ENCODE data around the gene CST9. TPM values are rescaled to one million over a fixed set of nuclear protein-coding genes. Genes with fewer than 3 reads are reported as not detected.

Gene CST9, protein sequence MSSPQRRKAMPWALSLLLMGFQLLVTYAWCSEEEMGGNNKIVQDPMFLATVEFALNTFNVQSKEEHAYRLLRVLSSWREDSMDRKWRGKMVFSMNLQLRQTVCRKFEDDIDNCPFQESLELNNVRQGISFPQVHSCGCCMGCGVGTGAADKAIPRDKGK
- polyA plus RNA-seq (not detected in 3 replicates), polyA minus RNA-seq (0.32 TPM in 1 of 3 replicates, not detected in the others)
- polyA plus RNA-seq (2011; ENCODE audit: low read depth), result not detected
- not detected in 2 replicates for polyA plus RNA-seq (2011; cell fraction: cytosol; rRNA removed)
- polyA plus RNA-seq (2011; cell fraction: nucleus; rRNA removed), result not detected in 2 replicates
- not detected in 2 replicates for polyA plus RNA-seq (2012; ENCODE audit: low replicate concordance)
- not detected for polyA minus RNA-seq (2011; cell fraction: cytosol; rRNA and poly(A)+ RNA removed)
- polyA minus RNA-seq (2011; cell fraction: nucleus; rRNA and poly(A)+ RNA removed), result not detected in 2 replicates

DNA sequence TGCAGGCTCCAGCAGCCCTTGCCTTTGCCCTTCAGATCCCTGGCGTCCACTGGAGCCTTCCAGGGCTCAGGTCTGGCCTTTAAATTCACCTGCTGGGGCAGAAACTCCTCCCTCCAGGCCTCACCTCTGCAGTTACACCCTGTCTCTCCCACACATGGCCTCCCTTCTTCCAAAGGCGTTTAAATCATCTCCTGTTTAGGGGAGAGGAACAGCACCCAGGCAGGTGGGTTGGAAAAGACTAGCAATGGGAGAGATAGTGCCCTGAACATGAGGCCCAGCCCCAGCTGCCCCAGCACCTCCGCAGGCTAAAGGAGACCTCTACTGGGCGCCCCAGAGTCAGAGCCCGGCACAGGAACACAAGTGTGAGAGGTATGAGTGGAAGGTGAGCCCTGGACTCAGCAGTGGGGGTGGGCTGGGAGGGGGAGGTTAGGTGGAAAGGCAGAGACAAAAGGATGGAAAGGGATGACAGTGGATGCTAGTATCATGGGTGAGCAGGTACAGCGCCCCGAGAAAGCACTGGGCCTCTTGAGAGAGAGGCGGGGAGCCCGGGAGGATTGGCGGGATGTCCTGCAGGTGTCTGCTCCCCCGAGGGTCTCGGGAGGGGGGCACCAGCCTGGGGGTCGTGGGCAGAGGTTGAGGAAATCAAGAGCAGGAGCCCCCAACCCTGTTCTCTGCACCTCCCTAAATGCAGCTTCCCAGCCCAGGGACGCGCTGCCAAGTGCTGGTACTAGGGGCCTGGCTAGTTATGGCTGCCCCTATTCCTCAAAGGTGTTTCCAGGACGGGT is at the start of gene CST9:
CST9 (minus strand) TSS at position 51 of the 785 bp plus-strand sequence. CDS start 53 bp downstream, outside the sequence.
- Histone ChIP-seq H3K4me3 (ENCODE audit: control insufficient read depth in 2 of 3, extremely low read depth in 1 of 3, insufficient read depth in 2 of 3, low read depth in 1 of 3, low read length in 3 of 3) (no peak within 1 kb of the TSS), H3K4me2 (ENCODE audit: control insufficient read depth, extremely low read depth, insufficient read depth, low read depth, low read length) (no peak within 1 kb of the TSS), H3K27ac (ENCODE audit: control insufficient read depth, insufficient read depth, low read length) (no peak within 1 kb of the TSS), H3K27me3 (ENCODE audit: control insufficient read depth, extremely low read depth, insufficient read depth, low read length) (no peaks in the 10 kb centered on the region), H3K79me2 (ENCODE audit: control insufficient read depth, insufficient read depth, low read length) (no peaks in the 10 kb centered on the region), H2AFZ (ENCODE audit: control insufficient read depth, low read length) (peak within 1 kb of the TSS; percentile 32), H3K9me3 (ENCODE audit: control insufficient read depth, low read depth, low read length) (no peaks in the 10 kb centered on the region), H3K36me3 (ENCODE audit: control insufficient read depth in 2 of 2, extremely low read depth in 1 of 2, insufficient read depth in 2 of 2, low read length in 2 of 2) (no peaks in the 10 kb centered on the region), H3K9me1 (ENCODE audit: control insufficient read depth, extremely low read depth, insufficient read depth, low read length) (no peaks in the 10 kb centered on the region), H4K20me1 (ENCODE audit: control insufficient read depth, extremely low read depth, insufficient read depth, low read length) (no peaks in the 10 kb centered on the region), H3K9ac (ENCODE audit: control insufficient read depth, extremely low read depth, insufficient read depth, low read length) (no peak within 1 kb of the TSS), H3K4me1 (ENCODE audit: control insufficient read depth, extremely low read depth, insufficient read depth, low read length) (no peaks in the 10 kb centered on the region)
- DNase-seq (ENCODE audit: low read depth, low spot score) (no peak), FAIRE-seq (no peak)
- TF ChIP-seq EZH2 (IDR thresholded peaks at IDR 0.05; ENCODE audit: low read length), result no peak
- TF ChIP-seq, protein P1, sequence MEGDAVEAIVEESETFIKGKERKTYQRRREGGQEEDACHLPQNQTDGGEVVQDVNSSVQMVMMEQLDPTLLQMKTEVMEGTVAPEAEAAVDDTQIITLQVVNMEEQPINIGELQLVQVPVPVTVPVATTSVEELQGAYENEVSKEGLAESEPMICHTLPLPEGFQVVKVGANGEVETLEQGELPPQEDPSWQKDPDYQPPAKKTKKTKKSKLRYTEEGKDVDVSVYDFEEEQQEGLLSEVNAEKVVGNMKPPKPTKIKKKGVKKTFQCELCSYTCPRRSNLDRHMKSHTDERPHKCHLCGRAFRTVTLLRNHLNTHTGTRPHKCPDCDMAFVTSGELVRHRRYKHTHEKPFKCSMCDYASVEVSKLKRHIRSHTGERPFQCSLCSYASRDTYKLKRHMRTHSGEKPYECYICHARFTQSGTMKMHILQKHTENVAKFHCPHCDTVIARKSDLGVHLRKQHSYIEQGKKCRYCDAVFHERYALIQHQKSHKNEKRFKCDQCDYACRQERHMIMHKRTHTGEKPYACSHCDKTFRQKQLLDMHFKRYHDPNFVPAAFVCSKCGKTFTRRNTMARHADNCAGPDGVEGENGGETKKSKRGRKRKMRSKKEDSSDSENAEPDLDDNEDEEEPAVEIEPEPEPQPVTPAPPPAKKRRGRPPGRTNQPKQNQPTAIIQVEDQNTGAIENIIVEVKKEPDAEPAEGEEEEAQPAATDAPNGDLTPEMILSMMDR (optimal IDR thresholded peaks at IDR 0.05 in 1 of 3, IDR thresholded peaks at IDR 0.05 in 1 of 3, conservative IDR thresholded peaks at IDR 0.05 in 1 of 3; ENCODE audit: extremely low read depth in 1 of 3, insufficient read depth in 2 of 3, low read length in 3 of 3), result peak in 1 of 3 experiments; percentile 8
- dilution Hi-C loops (cut with MboI; ENCODE audit: extremely low pct_ligation_motif_present, low sequenced_read_pairs), result loop anchor here (25.0 kb wide), 1 partner anchor 194 kb away; the partner anchor contains the start of gene NAPB

DNA sequence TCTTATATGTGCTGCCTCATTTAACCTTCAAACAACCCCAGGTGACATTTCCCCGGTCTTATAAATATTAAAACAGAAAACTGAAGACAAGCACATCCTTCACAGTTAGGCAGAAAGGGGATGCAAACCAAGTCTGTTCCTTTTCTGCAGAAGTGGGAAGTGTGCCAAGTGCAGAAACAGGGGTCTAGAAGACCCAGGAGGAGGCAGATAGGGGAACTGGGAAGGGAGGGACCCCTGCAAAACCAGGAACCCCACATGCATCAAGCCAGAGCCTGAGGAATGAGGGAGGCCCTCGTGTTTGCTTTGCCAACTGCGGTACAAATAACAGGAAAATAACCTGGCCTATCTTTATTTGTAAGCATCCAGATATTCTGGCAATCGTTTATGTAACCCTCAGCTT is 49.0 kb upstream of the CST9 start:
- Histone ChIP-seq H3K4me3 (ENCODE audit: control insufficient read depth in 2 of 3, extremely low read depth in 1 of 3, insufficient read depth in 2 of 3, low read depth in 1 of 3, low read length in 3 of 3) (no peak overlapping the region), H3K4me2 (ENCODE audit: control insufficient read depth, extremely low read depth, insufficient read depth, low read depth, low read length) (no peak overlapping the region), H3K79me2 (ENCODE audit: control insufficient read depth, insufficient read depth, low read length) (no peaks in the 10 kb centered on the region), H3K9ac (ENCODE audit: control insufficient read depth, extremely low read depth, insufficient read depth, low read length) (no peak overlapping the region), H3K9me1 (ENCODE audit: control insufficient read depth, extremely low read depth, insufficient read depth, low read length) (no peaks in the 10 kb centered on the region), H3K36me3 (ENCODE audit: control insufficient read depth in 2 of 2, extremely low read depth in 1 of 2, insufficient read depth in 2 of 2, low read length in 2 of 2) (no peaks in the 10 kb centered on the region), H3K9me3 (ENCODE audit: control insufficient read depth, low read depth, low read length) (no peaks in the 10 kb centered on the region), H3K27me3 (ENCODE audit: control insufficient read depth, extremely low read depth, insufficient read depth, low read length) (no peaks in the 10 kb centered on the region), H2AFZ (ENCODE audit: control insufficient read depth, low read length) (no peak overlapping the region), H3K4me1 (ENCODE audit: control insufficient read depth, extremely low read depth, insufficient read depth, low read length) (peaks cover 8% of the 10 kb centered on the region), H3K27ac (ENCODE audit: control insufficient read depth, insufficient read depth, low read length) (no peak overlapping the region), H4K20me1 (ENCODE audit: control insufficient read depth, extremely low read depth, insufficient read depth, low read length) (no peaks in the 10 kb centered on the region)
- dilution Hi-C loops (cut with MboI; ENCODE audit: extremely low pct_ligation_motif_present, low sequenced_read_pairs), result no loop called here
- no peak for TF ChIP-seq EZH2 (IDR thresholded peaks at IDR 0.05; ENCODE audit: low read length)
- TF ChIP-seq, protein P1 (optimal IDR thresholded peaks at IDR 0.05 in 1 of 3, IDR thresholded peaks at IDR 0.05 in 1 of 3, conservative IDR thresholded peaks at IDR 0.05 in 1 of 3; ENCODE audit: extremely low read depth in 1 of 3, insufficient read depth in 2 of 3, low read length in 3 of 3), result no peak
- DNase-seq (ENCODE audit: low read depth, low spot score), result no peak
- no peak for FAIRE-seq
